Subcutaneous adipose tissue (tissue), 4 donors: Measurements from ENCODE around the gene RMDN3. TPM values are rescaled to one million over a fixed set of nuclear protein-coding genes. Genes with fewer than 3 reads are reported as not detected.

Experiments used
- total RNA-seq, 4 donors: library from RNA; depleted of rRNA; stranded (reverse); fragments of >200 nt; gene quantifications; one replicate each; pipeline ENCODE4 v1.1.0, GENCODE V29; 2016
- TF ChIP-seq, protein P1 (sequence below): fragments of 450-650 bp; IDR thresholded peaks from one replicate; pipeline ENCODE4 v1.5.1; 2016; ENCODE audit warnings: low read depth, mild to moderate bottlenecking, control low read depth, antibody characterized with exemption, moderate library complexity

Gene RMDN3
- total RNA-seq, 4 donors from 2014 or later: 26.3 to 71.4 (median 35.6) TPM

DNA sequence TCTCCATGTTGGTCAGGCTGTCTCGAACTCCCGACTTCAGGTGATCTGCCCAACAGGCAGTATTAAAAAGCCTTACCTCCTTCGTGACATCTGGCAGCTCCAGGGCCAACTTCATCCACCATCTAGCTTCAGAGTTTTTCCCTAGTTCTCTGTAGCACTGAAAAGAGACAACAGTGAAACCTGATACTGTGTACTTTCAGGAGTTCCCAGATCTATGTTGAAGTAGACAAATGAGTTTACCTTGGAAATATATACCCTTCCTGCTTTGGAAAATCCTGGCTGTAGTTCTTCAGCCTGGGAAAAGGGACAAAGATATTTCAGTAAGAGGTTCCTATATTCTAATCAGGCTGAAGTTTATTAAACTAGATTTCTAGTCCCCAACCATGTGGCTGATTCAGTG is 18.0 kb downstream of the RMDN3 start:
- TF ChIP-seq, protein P1, sequence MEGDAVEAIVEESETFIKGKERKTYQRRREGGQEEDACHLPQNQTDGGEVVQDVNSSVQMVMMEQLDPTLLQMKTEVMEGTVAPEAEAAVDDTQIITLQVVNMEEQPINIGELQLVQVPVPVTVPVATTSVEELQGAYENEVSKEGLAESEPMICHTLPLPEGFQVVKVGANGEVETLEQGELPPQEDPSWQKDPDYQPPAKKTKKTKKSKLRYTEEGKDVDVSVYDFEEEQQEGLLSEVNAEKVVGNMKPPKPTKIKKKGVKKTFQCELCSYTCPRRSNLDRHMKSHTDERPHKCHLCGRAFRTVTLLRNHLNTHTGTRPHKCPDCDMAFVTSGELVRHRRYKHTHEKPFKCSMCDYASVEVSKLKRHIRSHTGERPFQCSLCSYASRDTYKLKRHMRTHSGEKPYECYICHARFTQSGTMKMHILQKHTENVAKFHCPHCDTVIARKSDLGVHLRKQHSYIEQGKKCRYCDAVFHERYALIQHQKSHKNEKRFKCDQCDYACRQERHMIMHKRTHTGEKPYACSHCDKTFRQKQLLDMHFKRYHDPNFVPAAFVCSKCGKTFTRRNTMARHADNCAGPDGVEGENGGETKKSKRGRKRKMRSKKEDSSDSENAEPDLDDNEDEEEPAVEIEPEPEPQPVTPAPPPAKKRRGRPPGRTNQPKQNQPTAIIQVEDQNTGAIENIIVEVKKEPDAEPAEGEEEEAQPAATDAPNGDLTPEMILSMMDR: no peak

DNA sequence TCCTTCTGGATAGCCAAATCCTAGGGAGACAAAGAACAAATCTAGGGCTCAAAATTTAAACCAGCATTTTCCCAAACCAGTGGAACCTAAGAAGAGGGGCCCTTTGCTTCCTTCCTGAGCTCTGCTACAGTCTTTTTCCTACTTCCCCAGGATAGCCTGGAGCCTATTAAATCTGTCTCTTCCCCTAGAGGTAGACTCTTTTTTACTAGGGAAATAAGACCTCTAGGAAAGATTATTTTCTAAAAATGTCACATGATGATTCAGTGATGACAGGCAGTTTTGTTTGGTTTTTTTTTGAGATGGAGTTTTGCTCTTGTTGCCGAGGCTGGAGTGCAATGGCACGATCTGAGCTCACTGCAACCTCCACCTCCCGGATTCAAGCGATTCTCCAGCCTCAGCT is 18.5 kb downstream of the RMDN3 start:
- TF ChIP-seq, protein P1: no peak

DNA sequence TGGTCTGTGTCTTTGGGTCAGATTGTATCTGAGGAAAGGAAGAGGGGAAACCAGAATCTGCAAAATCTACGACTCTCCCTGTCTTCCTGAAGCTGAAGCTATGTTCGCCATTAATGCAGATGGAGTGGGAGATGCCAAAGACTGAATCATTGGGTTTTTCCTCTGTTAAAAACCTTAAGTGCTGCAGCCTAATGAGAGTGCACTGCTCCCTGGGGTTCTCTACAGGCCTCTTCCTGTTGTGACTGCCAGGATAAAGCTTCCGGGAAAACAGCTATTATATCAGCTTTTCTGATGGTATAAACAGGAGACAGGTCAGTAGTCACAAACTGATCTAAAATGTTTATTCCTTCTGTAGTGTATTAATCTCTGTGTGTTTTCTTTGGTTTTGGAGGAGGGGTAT is 24.0 kb downstream of the RMDN3 start:
- TF ChIP-seq, protein P1: no peak

- TF ChIP-seq, protein P1: no peak
Observed at GRCh38 chr15:40723919-40724318, 31.1 kb downstream of the RMDN3 start.

- TF ChIP-seq, protein P1: no peak
Observed at GRCh38 chr15:40722934-40723333, 32.1 kb downstream of the RMDN3 start.

- TF ChIP-seq, protein P1: no peak
Observed at GRCh38 chr15:40722354-40722753, 32.7 kb downstream of the RMDN3 start.

- TF ChIP-seq, protein P1: no peak
Observed at GRCh38 chr15:40721701-40722100, 33.4 kb downstream of the RMDN3 start.
